Activated CD4-positive, CD25-positive, alpha-beta regulatory T cell treated with anti-CD3 and anti-CD28 coated beads, Interleukin-2, amount 50 U/mL, for 16 hours (primary cell): ENCODE results near the gene WDPCP.
"Not testable (repeated sequence)": the region's sequence is repeated elsewhere in the genome, so short reads cannot be mapped to it uniquely, and the experiment has no call there.

Source experiments
- DNase-seq: peaks from one replicate; pipeline ENCODE4 v3.0.0-alpha.2; 2020; ENCODE audit warnings: low read depth, low spot score

The WDPCP gene

DNA sequence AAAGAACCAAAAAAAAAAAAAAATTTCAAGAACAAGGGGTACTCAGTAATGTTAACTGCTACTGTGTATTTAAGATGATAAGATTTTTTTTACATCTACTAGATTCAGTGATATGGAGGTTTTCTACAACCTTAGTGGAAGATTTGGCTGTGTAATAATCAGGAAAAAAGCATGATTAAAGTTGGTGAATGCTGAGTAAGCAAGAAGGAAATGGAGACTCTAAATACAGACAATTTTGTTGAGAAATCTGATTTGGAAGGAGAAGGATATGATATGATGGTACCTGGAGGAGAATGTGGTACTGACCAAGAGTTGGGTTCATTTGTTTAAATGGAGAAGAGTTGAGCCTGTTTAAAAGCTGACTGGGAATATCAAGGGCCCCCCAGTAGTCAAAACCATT is 125.1 kb downstream of the WDPCP start:
- DNase-seq, result no peak

DNA sequence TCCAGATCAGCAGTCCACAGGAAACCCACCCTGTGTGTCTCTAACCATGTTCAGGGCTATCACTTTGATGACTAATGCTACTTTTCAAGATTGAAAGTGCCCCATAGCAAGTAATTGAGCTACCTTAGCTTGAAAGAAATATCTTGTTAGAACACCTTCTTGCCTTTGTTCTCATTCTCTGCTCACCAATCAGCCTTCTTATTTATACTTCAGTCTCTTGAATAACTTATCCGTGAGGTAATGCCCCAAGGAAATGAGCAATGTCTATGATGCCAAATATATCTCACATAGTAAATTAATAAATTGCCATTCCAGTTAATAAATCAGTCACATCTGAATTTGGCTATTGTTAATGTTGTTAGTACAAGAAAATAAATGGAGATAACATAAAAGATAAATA is 141.6 kb downstream of the WDPCP start:
- DNase-seq, result no peak

DNA sequence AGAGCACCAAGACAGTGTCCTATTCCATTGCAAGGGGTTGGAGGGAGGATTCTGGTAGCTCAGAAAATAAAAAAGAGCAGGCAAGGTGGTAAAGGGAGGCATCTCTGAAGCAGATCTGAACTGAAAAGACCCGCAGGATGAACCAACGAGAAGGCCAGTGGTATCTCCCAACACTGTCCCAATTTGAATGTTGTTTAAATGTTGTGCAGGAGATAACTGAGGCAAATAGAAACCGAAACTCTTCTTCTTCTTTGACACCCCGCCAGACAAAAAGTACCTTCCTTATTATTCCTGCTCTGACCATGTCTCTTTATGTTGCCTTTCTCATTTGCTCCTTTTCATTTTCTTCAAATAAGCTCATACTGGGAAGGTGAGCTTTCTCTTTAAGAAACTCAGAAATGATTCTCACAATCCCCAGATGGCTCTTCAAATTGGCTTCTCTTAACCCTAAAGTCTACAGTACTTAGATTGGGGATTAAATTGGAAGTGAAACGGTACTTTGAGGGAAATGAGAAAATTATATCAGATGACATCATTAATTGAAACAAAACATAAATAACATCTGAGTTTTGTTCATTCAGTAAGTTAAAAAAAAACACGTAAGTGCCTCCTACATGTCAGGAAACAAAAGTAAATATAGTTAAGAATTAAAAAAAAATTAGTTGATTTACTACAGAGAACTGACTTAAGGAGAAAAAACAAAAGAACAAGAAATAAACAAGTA is 143.6 kb downstream of the WDPCP start:
- DNase-seq, result no peak

DNA sequence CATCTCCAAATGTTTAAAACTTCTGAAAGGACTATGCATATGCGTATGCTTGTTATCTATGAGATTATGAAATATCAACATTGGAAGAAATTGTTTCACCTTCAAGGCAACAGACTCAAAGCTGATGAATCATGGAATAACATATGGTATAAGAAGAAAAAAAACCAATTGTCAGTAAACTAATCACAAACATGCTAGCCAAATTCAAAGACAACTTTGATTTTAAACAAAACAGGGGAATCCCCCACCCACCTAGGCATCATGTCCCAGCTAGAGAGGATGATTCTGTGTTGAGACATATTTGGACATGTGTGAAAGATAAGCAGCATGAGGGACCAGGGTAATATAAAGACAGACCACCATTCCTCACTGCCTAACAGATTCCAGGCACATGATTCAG is 147.7 kb downstream of the WDPCP start:
- no peak for DNase-seq

DNA sequence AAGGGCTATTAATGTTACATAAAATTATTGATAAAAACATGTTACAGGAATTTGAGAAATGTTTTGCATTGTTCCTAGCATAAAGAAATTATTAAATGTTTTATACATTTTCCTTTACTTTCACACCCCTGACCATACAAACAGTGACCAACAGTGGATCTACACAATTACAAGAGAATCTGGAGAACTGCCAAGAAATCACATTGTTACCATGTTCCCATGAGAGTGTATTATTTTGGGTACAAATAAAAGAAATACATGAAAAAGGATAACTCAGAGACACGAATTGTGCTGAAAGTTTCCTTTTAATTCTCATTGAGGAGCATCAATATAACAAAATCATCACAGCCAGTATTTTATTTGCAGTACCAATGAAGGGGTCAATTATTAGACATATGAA is 150.1 kb downstream of the WDPCP start:
- no peak for DNase-seq

DNA sequence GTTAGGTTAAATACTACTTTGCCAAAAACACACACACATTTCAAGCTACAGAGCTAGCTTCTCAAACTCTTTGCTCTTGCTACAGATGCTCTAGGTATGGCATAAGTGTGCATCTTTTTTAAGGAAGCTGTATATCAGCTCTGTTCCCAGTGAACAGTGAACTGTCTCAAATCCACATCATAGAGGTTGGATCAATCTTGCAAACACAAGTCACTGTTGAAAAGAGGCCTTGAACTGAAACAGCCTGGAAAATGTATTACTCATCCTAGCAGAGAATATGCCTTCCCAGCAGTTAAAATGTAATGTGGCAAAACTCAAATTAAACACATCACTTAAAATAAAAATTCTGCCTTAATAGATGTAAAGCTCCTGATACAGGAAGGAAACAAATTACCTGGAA is 151.8 kb downstream of the WDPCP start:
- DNase-seq, result no peak

DNA sequence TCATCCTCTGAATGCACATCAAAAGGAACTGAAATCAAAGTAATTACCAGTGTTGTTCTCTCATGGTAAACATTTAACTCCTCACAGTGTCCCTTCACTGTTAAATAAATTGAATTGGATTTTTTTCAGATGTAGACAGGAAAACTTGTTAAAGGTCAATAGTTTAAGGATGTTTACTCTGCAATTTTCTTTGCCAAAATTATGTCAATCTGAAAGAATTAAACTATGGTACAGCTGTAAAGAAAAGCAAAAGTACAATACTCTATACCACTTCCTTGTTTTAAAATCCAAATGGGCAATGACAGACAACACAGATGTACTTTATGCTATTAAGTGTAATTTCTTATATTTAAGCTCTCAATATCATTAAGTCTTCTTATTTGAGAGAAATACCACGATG is 153.2 kb downstream of the WDPCP start:
- DNase-seq, result no peak

DNA sequence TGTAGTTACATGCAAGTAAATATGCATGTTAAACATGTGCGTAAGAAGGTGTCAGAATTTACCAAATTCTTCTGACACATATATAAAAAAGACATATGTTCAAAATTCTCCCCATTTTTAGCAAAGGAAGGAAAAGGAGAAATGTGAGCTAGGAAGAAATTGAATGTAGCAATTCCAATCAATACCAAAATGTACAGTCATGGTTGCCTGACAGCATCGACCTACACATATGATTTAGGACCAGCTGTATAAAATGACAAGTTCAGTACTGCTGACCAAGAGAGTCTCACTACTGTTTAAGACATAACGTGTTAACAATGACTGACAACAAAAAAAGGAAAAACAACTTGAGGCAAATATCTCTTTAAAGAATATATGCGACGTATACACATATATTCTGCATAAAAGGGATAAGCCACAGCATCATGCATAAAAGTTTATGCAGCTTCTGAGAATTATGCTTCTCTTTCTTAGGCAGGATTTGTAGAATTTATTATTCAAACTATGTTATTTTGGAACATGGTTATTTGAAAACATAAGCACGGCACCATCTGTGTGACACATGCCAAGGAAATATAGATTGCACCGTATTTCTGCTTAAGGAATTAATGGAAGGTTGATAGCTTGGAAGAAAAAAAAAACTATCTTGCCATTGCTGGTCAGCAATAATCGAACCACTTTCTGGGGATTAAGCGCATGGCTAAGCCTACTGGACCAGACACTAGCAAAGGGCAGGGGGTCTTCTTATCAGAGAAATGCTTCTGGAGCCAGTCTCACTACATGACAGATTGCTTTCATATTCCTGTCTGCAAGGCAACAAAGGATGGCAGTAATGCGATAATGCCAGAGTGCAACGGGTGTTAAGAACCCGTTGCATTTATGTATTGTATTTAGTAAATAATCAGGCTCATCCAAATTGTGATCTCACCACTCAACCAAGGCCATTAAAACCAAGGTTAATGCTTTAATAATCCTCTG is 154.0 kb downstream of the WDPCP start:
- no peak for DNase-seq

DNA sequence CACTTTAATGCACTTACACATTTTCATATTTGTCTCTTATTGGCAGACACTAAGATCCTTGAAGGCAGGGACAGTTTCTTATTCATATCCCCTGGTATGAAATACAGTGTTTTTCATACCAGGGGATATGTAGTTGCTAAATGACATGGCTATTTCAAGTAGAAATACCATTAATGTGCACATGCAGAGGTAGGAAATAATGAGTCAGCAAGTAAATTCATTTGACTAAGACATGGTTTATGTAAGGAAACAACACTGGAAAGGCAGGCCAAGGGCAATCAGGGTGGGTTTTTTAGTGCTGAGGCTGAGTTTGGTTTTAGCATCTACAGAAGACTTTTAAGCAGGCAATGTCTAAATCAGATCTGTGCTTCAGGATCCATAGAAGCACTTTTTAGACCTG is 155.9 kb downstream of the WDPCP start:
- no peak for DNase-seq

DNA sequence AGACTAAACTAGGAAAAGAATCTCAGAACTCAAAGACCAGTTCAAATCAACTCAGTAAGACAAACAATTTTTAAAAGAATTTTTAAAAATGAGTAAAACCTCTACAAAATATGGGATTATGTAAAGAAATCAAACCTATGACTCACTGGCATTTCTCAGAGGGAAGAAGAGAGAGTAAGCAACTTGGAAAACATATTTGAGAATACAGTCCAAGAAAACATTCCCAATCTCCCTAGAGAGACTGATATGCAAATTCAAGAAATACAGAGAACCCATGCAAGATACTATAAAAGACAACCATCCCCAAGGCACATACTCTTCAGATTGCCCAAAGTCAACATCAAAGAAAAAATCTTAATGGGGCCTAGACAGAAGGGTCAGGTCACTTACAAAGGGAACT is 162.7 kb downstream of the WDPCP start:
- DNase-seq, result no peak

DNA sequence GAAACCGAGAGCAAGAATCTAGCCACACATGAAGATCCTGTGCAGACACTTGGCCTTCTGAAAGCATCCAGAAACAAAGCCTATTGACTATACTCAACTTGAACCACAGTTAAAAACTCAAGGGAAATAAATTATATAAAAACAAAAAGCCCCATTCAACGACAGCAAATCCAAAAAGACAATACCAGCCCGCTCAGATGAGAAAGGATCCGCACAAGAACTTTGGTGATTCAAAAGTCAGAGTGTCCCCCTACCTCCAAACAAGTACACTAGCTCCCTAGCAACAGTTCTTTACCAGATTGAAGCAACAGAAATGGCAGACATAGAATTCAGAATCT is 163.2 kb downstream of the WDPCP start:
- DNase-seq, result no peak

DNA sequence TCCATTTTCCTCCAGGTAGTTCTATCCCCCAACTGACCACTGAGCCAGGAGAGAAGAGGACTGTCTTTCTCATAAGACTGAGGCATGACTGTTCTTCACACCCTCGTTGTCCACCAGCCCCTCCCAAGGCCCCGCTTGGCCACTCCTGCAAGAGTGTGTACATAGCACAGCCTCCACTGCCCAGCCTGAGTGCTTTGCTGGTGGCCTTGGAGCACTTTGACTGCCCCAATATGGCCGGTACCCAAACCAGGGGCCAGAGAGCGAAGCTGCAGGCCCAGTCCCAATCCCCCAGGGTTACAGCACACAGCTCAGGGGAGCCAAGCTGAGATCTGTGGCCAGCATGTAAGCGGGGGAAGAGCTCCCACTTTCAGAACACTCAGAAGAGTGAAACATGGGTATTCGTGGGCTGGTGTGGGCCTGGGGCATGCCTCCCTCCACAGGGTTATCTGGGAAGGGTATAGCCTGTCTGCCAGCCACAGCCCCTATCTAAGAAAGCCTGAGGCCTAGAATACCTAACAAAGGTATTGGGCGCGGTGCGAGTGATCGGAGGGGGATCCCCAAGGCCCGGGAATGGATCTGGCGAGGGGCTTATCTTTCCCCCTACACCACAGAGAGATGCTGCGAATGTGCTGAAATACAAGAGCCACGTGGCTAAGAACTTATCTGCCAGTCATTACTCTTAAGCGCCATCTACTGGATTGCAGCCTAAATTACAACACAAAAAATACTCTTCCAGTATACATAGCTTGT is 163.8 kb downstream of the WDPCP start:
- no peak for DNase-seq

DNA sequence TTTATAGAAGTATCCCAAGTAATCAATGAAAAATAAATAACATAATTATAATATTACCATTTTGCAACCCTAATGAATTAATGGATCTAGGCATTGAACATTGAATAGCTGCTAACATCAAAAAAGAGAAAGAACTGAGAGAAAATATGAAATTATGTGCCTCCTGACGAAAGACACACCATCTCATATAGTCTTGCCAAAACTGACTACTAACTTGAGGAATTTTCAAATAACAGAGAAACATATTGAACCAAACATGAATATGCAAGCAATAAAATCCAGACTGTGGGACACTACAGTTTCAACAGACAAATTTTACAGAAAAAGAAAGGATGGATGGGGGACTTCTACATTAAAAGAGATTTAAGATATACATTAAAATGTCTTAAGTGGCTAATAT is 165.7 kb downstream of the WDPCP start:
- no peak for DNase-seq

DNA sequence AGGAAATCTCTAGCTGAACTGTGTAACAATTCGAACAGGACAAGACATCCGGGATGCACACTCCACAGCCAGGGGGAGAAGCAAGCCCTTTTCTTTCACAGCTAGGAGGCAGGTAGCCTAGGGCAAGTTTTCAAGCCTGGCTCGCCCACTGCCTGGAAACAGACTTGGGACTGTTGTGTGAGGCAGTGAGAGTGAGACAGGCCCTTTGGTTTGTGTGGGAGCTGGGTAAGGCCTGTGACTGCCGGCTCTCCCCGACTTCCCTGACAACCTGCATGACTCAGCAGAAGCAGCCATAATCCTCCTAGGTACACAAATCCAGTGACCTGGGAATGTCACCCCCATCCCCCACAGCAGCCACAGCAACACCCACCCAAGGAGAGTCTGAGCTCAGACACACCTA is 179.7 kb downstream of the WDPCP start:
- no peak for DNase-seq

DNA sequence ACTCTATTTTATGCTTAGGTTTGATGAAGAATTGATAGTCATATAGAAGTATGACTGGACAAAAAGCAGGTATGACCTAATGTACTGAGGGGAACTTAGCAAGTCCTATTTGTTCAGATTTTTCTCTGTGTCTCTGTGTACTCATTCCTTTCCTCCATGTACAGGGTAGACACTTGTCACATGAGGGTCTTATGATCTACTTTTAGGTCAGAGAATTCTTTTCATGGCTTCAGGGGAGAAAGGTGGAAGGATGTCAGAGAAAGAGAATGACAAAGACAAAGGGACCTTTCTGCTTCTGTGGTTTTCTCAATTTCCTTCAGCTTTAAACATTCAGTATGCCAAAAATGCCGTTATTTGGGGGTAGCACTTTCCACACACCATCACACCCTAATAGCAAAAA is 181.6 kb downstream of the WDPCP start:
- no peak for DNase-seq

DNA sequence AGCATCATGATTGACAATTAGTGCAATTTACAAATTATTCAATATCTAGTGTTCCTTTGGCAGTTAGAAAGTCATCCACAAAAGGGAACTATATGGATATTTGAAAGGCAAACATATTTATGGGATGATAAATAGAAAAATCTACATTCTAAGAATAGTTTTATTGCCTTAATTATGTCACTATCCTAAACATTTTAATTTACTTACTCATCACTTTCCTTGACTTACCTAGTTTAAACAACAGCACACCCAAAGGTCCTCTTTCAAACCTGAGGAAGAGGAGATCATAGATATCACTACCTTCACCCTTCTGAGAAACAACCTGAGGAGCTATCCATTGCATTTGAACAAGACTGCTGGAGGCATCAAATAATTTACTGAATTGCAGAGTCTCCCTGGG is 184.5 kb downstream of the WDPCP start:
- DNase-seq, result no peak

DNA sequence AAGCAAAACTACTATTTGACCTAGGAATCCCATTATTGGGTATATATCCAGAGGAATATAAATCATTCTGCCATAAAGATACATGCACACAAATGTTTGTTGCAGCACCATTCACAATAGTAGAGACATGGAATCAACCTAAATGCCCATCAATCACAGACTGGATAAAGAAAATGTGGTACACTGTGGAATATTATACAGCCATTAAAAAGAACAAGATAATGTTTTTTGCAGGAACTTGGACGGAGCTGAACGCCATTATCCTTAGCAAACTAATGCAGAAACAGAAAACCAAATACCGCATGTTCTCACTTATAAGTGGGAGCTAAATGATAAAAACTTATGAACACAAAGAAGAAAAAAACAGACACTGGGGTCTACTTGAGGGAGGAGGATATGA is 185.4 kb downstream of the WDPCP start:
- not testable (repeated sequence) for DNase-seq

DNA sequence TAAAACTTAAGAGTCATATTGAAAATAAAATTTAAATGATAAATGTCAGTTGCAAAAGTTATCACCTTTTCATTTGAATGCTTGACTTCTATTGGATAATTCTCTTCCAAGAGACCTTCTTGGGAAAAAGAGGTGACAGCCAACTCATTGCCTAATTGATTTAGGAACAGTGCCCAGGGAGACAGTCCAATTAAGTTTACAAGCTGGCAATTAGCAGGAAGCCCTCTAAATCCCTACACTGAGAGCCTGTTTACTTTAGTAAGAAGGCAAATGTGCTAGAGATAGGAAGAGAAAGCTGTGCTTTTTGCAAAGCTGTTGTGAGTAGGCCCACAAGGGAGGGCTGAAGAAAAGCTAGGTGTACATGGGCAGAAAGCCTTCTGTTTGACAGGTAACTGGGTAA is 189.1 kb downstream of the WDPCP start:
- DNase-seq, result no peak

DNA sequence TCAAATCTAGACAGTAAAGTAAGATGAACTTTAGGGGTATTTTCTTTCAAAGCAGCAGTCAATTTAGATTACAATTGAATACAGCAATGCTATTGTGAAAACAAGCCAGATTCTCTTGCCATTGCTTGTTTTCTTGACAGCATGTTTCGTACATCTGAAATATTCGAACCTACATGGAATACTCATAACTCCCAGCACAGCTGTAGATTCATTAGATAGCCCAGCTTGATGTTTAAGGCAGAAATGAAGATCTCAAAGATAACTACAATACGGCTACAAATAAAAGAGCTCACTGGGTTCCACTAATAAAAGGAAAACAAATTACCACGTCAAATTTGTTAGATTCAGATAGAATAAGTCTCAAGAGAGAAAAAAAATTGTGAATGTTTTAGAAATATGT is 208.8 kb downstream of the WDPCP start:
- no peak for DNase-seq

DNA sequence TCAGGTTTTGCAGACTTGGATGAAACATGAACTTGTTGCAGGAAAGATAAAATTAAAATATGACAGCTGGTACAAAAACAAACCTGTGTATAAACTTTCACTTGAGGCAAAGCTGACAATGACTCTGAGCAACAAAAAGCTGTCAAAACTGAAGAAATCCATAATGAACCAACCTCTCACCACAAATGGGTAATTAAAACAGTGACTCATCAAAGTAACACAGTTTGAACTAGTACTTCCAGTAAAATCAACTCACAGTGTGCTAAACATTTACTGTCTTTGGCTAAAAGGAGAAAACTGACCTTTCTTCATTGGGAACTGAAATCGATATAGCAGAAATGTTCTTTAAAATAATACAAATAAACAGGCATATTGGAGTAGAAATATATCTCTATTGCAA is 209.7 kb downstream of the WDPCP start:
- no peak for DNase-seq

DNA sequence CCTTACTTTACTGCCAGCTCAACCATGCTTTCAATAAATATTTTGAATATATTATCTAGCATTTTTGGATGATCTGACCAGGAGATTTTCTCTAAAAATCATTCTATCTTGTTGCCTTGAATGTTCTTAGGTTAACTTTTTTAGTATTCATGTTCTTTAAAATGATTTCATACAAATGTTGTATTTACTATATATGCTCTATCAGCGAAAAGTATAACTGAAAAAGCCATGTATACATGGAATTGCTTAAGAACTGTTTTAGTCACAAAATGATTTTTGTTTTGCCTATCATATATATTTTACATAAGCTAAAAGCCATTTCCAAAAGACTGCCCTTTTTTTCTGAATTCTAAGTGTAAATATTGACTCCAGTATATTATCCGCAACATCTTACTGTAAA is 213.9 kb downstream of the WDPCP start:
- DNase-seq, result no peak

DNA sequence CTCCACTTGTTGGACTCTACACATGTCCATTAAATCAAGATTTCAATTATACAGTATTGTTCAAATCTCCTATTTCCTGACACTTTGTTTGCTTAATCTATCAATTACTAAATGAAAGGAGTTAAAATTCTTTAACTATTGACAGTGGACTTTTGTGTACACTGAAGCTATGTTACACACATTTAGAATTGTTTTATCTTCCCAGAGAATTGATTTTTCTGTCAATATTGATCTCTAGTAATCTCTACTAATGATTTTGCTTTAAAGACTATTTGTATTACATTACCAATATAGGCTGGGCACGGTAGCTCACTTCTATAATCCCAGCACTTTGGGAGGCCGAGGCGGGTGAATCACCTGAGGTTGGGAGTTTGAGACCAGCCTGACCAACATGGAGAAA is 215.7 kb downstream of the WDPCP start:
- DNase-seq, result no peak

DNA sequence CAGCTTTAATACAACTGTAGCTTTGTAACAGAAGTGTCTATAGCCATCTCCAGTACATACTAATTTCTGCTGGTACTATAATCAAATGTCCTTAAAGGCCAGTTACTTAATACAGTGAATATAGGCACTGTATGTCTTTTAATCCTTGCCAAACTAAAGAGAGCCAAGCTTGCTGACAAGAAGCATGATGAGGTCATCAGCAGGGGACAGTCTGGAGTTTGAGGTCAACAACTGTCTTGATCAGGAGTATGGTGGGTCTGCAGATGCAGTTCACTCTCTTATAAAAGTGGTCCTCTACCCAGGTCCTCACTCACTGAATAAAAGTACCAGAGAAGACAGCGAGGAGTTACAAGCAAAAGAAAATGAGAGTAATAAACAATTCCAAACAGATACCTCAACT is 219.1 kb downstream of the WDPCP start:
- no peak for DNase-seq
